ENCODE measurements around the gene RIC3.
A peak's percentile ranks its signal among the peaks of the same experiment; 100 is the strongest.

The RIC3 gene, protein sequence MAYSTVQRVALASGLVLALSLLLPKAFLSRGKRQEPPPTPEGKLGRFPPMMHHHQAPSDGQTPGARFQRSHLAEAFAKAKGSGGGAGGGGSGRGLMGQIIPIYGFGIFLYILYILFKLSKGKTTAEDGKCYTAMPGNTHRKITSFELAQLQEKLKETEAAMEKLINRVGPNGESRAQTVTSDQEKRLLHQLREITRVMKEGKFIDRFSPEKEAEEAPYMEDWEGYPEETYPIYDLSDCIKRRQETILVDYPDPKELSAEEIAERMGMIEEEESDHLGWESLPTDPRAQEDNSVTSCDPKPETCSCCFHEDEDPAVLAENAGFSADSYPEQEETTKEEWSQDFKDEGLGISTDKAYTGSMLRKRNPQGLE

DNA sequence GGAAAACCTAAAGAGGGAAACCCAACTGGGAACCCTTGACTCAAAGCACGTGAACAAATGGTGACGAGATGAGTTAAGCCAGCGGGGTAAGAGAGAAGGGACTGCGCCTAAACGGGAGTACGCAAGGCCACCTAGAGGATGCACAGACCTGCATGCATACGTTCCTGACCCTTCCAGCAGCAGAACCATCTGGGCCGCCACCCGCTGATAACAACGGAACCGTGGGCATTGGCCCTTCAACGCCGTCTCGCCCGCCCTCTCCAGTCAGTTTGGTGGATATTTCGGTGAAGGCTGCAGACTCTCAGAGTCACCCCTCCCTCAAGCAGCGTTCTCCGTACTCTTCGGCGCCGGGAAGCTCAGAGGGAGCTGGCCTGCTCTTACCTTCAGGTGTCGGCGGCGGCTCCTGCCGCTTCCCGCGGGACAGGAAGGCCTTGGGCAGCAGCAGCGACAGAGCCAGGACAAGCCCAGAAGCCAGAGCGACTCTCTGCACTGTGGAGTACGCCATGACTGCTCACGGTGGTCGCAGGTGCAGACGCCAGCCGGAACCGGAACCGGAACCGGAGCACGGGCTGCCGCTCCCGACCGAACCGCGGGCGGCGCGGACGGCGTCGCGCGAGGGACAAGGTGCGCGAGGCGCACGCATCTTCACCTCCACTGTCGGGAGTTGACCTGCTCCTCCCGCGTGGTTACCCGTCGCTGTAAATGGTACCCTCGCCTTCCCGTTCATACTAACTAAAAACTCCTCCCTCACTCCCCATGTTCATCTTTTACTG lies at the start of gene RIC3:
RIC3 (minus strand) TSS at position 541 of the 773 bp plus-strand sequence; CDS start at position 505, 36 bp downstream.
- DNase-seq = no peak

DNA sequence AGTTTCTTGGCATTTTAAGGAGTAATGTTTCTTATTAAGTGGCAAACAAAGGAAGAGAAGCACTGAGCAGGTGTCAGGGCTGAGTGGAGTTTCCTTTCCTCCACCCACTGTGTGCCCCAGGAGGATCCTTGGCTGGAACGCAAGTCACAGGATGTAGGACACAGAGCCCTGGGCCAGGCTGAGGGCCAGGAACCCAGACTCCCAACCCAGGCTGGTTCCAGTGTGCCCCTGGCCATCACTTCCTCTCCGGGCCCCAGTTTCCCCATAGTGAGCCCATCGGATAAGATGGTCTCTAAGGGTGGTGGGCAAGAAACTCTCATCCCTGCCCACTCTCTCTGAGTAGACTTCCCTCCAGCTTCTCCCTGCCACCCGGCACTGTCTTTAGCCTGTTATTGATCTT lies 49.6 kb upstream of the RIC3 start:
- no peak for DNase-seq

GRCh38 chr11:8217926-8218325 lies 49.1 kb upstream of the RIC3 start:
- no peak for DNase-seq

- no peak for DNase-seq
Observed at GRCh38 chr11:8217136-8217535, 48.3 kb upstream of the RIC3 start.

DNA sequence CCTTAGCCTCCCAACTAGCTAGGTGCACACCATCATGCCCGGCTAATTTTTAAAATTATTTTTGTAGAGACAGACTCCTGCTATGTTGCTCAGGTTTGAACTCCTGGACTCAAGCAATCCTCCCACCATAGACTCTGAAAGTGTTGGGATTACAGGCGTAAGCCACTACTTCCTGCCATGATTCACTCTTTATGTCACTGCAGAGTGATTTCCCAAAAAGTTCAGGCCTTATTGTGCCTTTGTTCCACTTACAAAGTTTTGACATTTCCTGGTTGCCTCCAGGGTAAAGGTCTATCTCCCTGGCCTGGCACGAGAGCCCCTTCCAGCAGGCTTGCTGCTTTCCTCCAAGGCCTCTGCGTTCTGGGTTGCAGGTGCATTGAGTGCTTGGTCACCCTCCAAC lies 44.6 kb upstream of the RIC3 start:
- no peak for DNase-seq

GRCh38 chr11:8209208-8209807 lies 40.5 kb upstream of the RIC3 start:
- no peak for DNase-seq

DNA sequence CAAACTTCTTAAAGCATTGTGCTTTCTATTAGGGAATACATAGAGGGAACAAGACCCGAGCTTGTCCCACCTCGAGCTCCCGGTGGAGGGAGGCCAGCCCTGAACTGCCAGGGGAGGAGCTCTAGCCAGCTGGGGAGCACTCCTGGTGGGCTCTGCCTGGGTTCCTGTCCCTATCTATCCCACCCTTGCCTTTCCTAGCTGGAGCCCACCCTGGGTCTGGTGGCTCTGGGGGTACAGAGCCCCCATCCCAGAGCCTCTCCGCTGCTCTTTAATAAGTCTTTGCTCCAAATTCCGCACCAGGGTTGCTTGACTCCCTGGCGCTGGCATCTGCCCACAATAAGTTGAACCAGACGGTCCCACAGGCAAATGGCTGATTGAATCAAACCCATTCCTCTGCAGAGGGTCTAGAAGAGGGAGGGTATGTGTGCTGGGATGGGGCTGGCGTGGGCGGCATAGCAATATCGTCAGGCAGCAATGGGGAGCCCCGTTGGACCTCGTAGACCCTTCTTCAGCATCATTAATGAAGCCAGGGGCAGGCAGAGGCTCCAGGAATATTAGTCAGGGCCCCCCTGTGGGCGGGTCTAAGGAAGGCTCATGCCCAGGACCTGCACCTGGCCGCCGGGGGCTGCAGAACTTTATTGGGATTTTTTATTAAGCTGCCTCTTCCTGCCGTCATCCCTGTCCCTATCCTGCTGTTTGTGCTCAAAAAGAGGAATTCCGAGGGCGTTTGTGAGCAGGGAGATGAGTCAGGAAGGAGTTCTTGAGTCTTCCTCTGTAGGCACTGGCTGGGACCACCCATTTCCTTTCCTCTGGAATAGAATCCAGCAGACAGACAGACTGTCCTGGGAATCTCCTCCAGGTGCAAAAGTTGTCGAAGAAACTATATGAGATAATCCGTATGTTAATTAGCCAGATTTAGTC lies 38.5 kb upstream of the RIC3 start:
- no peak for DNase-seq

- DNase-seq = no peak
Observed at GRCh38 chr11:8206251-8207079, 37.6 kb upstream of the RIC3 start.

DNA sequence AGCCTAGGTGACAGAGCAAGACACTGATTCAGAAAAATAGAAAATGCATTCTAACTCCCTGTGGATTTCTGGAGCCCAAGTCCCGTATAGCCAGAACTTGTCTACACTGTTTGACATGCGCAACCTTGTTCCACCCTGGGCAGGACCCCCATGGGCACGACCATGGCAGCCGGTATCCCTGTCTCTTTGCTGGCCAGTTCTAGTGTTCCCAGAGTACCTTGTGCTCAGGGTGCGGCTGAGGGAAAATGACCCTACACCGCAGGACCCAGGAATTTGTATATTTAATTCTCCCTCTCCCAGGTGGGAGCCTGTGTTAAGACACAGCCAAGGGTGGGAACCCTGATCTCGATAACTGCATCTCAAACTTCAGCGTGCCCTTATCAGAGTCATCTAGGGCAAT lies 36.7 kb upstream of the RIC3 start:
- no peak for DNase-seq

GRCh38 chr11:8204596-8204995 lies 35.8 kb upstream of the RIC3 start:
- no peak for DNase-seq

GRCh38 chr11:8204025-8204424 lies 35.2 kb upstream of the RIC3 start:
- no peak for DNase-seq

DNA sequence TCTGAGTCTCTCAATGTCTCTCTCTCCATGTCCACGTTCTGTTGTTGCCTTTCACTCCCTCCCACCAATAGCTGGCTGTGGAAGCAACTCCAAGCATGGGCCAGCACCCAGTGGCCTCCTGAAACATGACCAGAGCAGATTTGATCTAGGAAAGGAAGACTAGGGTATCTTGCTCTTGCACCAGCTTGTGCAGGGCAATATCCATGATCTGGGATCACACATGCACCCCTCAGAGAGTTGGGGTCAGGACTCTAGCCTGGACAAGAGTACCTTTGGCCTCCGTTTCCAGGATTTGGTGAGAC lies 34.5 kb upstream of the RIC3 start:
- no peak for DNase-seq

GRCh38 chr11:8202516-8203413 lies 33.9 kb upstream of the RIC3 start:
- DNase-seq = no peak

- DNase-seq = no peak
Observed at GRCh38 chr11:8201644-8202365, 33.0 kb upstream of the RIC3 start.

- DNase-seq = no peak
Observed at GRCh38 chr11:8199676-8200075, 30.9 kb upstream of the RIC3 start.

DNA sequence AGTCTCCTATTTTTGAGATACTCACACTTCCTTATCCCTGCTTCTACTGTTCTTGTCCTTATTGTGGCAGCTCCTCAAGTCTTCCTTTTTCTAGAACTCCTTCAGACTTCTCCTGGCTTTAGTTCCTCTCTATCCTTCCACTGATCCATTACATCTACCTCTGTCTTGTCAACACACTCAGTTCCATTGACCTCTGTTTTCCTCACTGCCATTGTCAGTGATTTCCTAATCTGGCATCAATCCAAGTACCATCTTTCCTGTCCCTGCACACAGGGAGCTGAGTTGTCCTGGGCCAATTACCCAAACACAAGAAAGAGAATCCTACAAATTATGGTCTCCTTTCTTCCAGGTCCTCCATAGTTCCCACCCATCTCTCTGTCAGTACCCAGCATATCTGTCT lies 27.9 kb upstream of the RIC3 start:
- DNase-seq = no peak

- no peak for DNase-seq
Observed at GRCh38 chr11:8194956-8195355, 26.1 kb upstream of the RIC3 start.

GRCh38 chr11:8192896-8193209 lies 24.0 kb upstream of the RIC3 start:
- DNase-seq = no peak

DNA sequence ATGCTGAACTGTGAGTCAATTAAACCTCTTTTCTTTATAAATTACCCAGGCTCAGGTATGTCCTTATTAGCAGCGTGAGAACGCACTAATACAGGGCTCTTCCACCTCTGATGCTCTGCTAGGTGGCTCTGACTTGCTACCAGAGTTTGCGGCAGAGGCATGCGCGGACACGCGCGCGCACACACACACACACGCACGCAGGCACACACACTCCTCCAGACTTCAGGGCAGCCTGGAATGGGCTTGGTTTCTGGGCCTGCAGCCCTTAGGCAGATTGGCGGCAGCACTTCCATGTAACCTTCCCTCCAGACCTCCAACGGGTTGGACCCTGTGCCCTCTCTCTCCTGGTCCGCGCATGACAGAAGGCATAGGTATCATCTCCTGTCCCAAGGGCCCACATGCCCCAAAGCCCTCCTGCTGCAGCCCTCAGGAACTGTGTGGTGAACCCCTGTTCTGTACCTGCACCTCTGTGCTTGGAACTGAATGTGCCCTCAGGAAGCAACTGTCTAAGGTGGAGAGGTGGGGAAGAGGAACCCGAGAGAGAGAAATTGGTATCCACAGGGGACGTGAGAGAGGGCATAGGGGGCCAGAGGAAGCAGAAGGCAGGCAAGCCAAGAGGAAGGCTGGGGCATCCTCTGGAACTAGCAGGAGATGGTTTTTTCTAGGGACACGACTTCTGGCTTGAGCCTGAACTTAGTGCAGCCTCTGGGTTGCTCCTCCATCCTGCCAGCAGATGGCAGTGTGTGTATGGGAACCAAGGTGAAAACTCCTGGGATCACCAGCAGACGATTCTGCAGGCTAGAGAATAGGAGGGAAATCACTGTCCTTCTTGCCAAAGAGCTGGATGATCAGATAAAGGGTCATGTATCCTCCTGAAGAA lies 23.4 kb upstream of the RIC3 start:
- peak; percentile 6 for DNase-seq

GRCh38 chr11:8190431-8190830 lies 21.6 kb upstream of the RIC3 start:
- no peak for DNase-seq

Data from SHP77 treated with DMSO at 0.1 percent for 48 hours (cell line).